ENCODE data around the gene TEX2.

GRCh38 chr17:64223931-64224629 is 39.0 kb downstream of the TEX2 start:
- TF ChIP-seq CBX1 (IDR thresholded peaks at IDR 0.05; ENCODE audit: low read depth) = no peak
- TF ChIP-seq CREB1 (IDR thresholded peaks at IDR 0.05) = no peak
- no peak for TF ChIP-seq CREB1 (CRISPR knock-in tag; IDR thresholded peaks at IDR 0.05)
- no peak for TF ChIP-seq THYN1 (CRISPR knock-in tag; IDR thresholded peaks at IDR 0.05; ENCODE audit: borderline replicate concordance, low read depth)
- TF ChIP-seq ZHX1 (CRISPR knock-in tag; IDR thresholded peaks at IDR 0.05; ENCODE audit: low read depth) = no peak
- no peak for TF ChIP-seq POLR2AphosphoS5 (IDR thresholded peaks at IDR 0.05; ENCODE audit: low read depth, low read length)
- no peak for TF ChIP-seq CTCF (CRISPR knock-in tag; IDR thresholded peaks at IDR 0.05)
- TF ChIP-seq SMC3 (IDR thresholded peaks at IDR 0.05; ENCODE audit: low read length) = no peak

All from HepG2 (cell line).